ENCODE data around the gene ENOX1. TPM values are rescaled to one million over a fixed set of nuclear protein-coding genes. Genes with fewer than 3 reads are reported as not detected.

ENOX1 gene
- total and polyA plus RNA-seq, 7 donors = 0.34 to 7.1 (median 1.1) TPM

DNA sequence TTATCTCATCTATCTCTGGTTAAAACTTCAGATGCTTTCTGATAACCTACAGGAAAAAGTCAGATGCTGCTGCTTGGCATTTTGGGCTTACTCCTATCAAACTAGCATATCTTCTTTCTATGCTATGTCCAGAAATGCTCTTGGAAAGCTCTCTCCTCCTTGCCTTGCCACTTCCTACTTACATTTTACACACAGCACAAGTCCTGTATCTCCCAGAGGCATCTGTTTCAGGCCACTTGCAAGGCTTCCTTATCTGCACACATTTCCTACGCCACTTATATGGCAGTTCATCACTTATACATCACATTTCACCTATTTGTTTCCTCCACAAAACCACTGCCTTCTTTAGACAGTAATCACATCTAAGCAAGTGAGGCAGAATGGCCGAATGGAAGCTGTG, 543.1 kb downstream of the ENOX1 start:
- no peaks in the 10 kb centered on the region for H3K4me1 ChIP-seq
- H3K9me3 ChIP-seq = no peaks in the 10 kb centered on the region
- H3K4me3 ChIP-seq = no peak overlapping the region
- H3K27me3 ChIP-seq (ENCODE audit: insufficient read depth in 3 of 3, low read length in 2 of 3) = no peaks in the 10 kb centered on the region
- TF ChIP-seq, protein P1, sequence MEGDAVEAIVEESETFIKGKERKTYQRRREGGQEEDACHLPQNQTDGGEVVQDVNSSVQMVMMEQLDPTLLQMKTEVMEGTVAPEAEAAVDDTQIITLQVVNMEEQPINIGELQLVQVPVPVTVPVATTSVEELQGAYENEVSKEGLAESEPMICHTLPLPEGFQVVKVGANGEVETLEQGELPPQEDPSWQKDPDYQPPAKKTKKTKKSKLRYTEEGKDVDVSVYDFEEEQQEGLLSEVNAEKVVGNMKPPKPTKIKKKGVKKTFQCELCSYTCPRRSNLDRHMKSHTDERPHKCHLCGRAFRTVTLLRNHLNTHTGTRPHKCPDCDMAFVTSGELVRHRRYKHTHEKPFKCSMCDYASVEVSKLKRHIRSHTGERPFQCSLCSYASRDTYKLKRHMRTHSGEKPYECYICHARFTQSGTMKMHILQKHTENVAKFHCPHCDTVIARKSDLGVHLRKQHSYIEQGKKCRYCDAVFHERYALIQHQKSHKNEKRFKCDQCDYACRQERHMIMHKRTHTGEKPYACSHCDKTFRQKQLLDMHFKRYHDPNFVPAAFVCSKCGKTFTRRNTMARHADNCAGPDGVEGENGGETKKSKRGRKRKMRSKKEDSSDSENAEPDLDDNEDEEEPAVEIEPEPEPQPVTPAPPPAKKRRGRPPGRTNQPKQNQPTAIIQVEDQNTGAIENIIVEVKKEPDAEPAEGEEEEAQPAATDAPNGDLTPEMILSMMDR (IDR thresholded peaks at IDR 0.05) = no peak
- DNase-seq (no peak), ATAC-seq (no peak)
- no peak overlapping the region for H3K27ac ChIP-seq
- H3K36me3 ChIP-seq (ENCODE audit: insufficient read depth in 1 of 2, low read depth in 1 of 2) = no peaks in the 10 kb centered on the region
- 82 to 87% (median 85%) methylated on average over 2 of the region's 2 CpGs for WGBS, 3 donors
- intact Hi-C loops (cut with DNase I) = no loop called here

GRCh38 chr13:43242040-43242439, 544.7 kb downstream of the ENOX1 start:
- H3K9me3 ChIP-seq = no peaks in the 10 kb centered on the region
- no peaks in the 10 kb centered on the region for H3K36me3 ChIP-seq (ENCODE audit: insufficient read depth in 1 of 2, low read depth in 1 of 2)
- no peak overlapping the region for H3K4me3 ChIP-seq
- TF ChIP-seq, protein P1 (IDR thresholded peaks at IDR 0.05) = no peak
- no peaks in the 10 kb centered on the region for H3K4me1 ChIP-seq
- H3K27ac ChIP-seq = no peak overlapping the region
- ATAC-seq (no peak), DNase-seq (no peak)
- no peaks in the 10 kb centered on the region for H3K27me3 ChIP-seq (ENCODE audit: insufficient read depth in 3 of 3, low read length in 2 of 3)
- intact Hi-C loops (cut with DNase I) = no loop called here
- WGBS, 3 donors = 75 to 93% (median 83%) methylated on average over 1 of the region's 1 CpG

GRCh38 chr13:43240278-43240677, 546.5 kb downstream of the ENOX1 start:
- intact Hi-C loops (cut with DNase I) = no loop called here
- ATAC-seq (no peak), DNase-seq (no peak)
- Histone ChIP-seq H3K36me3 (ENCODE audit: insufficient read depth in 1 of 2, low read depth in 1 of 2) (no peaks in the 10 kb centered on the region), H3K9me3 (no peaks in the 10 kb centered on the region), H3K4me1 (no peaks in the 10 kb centered on the region), H3K4me3 (no peak overlapping the region), H3K27ac (no peak overlapping the region), H3K27me3 (ENCODE audit: insufficient read depth in 3 of 3, low read length in 2 of 3) (no peaks in the 10 kb centered on the region)
- TF ChIP-seq, protein P1 (IDR thresholded peaks at IDR 0.05) = no peak

GRCh38 chr13:43239275-43239840, 547.4 kb downstream of the ENOX1 start:
- intact Hi-C loops (cut with DNase I) = no loop called here
- no peak for DNase-seq
- no peaks in the 10 kb centered on the region for H3K36me3 ChIP-seq (ENCODE audit: insufficient read depth in 1 of 2, low read depth in 1 of 2)
- no peaks in the 10 kb centered on the region for H3K9me3 ChIP-seq
- no peak for ATAC-seq
- no peaks in the 10 kb centered on the region for H3K4me1 ChIP-seq
- TF ChIP-seq, protein P1 (IDR thresholded peaks at IDR 0.05) = no peak
- no peaks in the 10 kb centered on the region for H3K27me3 ChIP-seq (ENCODE audit: insufficient read depth in 3 of 3, low read length in 2 of 3)
- no peak overlapping the region for H3K27ac ChIP-seq
- H3K4me3 ChIP-seq = no peak overlapping the region

DNA sequence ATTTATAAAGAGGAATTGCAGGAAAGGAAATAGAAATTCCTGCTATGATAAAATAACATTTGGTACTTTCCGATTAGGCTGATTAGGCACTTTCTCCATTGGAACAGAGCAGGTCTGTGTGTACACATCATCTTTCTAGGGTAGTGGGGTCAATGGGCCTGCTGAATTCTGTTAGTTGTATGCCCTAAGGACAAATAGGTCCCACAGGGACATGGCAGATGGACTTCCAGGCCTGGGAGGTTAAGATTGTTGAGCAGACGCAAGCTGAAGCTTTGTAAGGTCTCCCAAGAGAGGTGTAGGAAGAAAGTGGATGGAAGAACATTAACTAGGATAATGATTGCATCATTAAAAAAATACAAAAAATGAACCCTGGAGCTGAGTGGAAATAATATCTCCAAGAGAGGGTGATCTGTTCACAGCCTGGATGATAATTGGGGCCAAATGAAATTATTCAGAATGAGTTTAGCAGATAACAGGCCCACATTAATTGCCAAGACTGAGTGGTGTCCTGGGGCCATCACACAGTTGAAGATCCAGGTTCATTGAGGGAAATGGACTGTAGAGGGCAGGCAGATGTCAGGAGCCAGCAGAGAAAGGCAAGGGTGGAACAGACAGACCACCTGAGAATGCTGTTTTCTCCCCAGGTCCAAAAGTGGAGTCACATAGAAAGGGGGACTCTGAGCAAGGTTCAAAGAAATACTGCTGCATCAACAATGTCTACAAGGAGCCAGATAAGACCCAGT, 548.3 kb downstream of the ENOX1 start:
- Histone ChIP-seq H3K4me3 (no peak overlapping the region), H3K36me3 (ENCODE audit: insufficient read depth in 1 of 2, low read depth in 1 of 2) (no peaks in the 10 kb centered on the region), H3K4me1 (no peaks in the 10 kb centered on the region), H3K9me3 (no peaks in the 10 kb centered on the region), H3K27ac (no peak overlapping the region), H3K27me3 (ENCODE audit: insufficient read depth in 3 of 3, low read length in 2 of 3) (no peaks in the 10 kb centered on the region)
- 87 to 88% (median 88%) methylated on average over 2 of the region's 2 CpGs for WGBS, 3 donors
- TF ChIP-seq, protein P1 (IDR thresholded peaks at IDR 0.05) = no peak
- DNase-seq (no peak), ATAC-seq (no peak)
- intact Hi-C loops (cut with DNase I) = no loop called here
